IMR-90 (cell line): ENCODE measurements around the gene RASL10A. TPM values are rescaled to one million over a fixed set of nuclear protein-coding genes. Genes with fewer than 3 reads are reported as not detected.
A peak's percentile ranks its signal among the peaks of the same experiment; 100 is the strongest.

ENCODE experiments used
- ATAC-seq: fragments of 200-7000 bp; cut with Tn5 transposase; 2 replicates; pipeline ENCODE4 v1.9.1; 2020; ENCODE audit warnings: low read depth, mild to moderate bottlenecking, moderate library complexity
- BruUV-seq: library from RNA; stranded (reverse); fragments of 400-500 nt; replicated peaks from 2 replicates; lab custom pipeline; 2021; lab: Mats Ljungman, UMichigan
- CTCF ChIA-PET: fragments of 300-600 bp; formaldehyde crosslinking; extraction: SDS; loops from one replicate; lab custom pipeline; 2021; ENCODE audit warnings: antibody characterized with exemption; lab: Yijun Ruan, JAX
- POLR2A ChIA-PET: fragments of 300-600 bp; sonication (Branson Sonifier 250); formaldehyde crosslinking; loops from one replicate; lab custom pipeline; 2022; ENCODE audit warnings: antibody characterized with exemption; ENCODE audit not compliant: unreplicated experiment; lab: Charles Lee
- DNase-seq: peaks from one replicate; pipeline ENCODE4 v3.0.0; 2013
- H2AFZ ChIP-seq: replicated peaks from 2 replicates; pipeline ENCODE3; 2013; ENCODE audit warnings: low read length, mild to moderate bottlenecking; ENCODE audit not compliant: poor library complexity
- H2AK5ac ChIP-seq: 2 replicates; pipeline ENCODE4 v1.6.1; 2013; ENCODE audit warnings: low read depth, low read length, inconsistent platforms
- H2AK9ac ChIP-seq: replicated peaks from 2 replicates; pipeline ENCODE3; 2013; ENCODE audit warnings: mild to moderate bottlenecking, low read depth, low read length, moderate library complexity; ENCODE audit not compliant: poor library complexity
- H2BK120ac ChIP-seq: 2 replicates; pipeline ENCODE4 v1.6.1; 2013; ENCODE audit warnings: low read depth, low read length, inconsistent platforms
- H2BK15ac ChIP-seq: 3 replicates; pipeline ENCODE4 v1.6.1; 2013; ENCODE audit warnings: low read depth, low read length, inconsistent platforms
- H2BK20ac ChIP-seq: 2 replicates; pipeline ENCODE4 v1.6.1; 2013; ENCODE audit warnings: low read depth, mild to moderate bottlenecking, inconsistent platforms, low read length, moderate library complexity
- H2BK5ac ChIP-seq: 2 replicates; pipeline ENCODE4 v1.6.1; 2013; ENCODE audit warnings: mild to moderate bottlenecking, low read depth, low read length, inconsistent platforms; ENCODE audit not compliant: poor library complexity, severe bottlenecking
- H3K14ac ChIP-seq: replicated peaks from 2 replicates; pipeline ENCODE4 v1.6.1; 2013; ENCODE audit warnings: low read depth, low read length, inconsistent platforms
- H3K18ac ChIP-seq: 2 replicates; pipeline ENCODE4 v1.6.1; 2013; ENCODE audit warnings: low read depth, low read length, control low read depth
- H3K23ac ChIP-seq: 2 replicates; pipeline ENCODE4 v1.6.1; 2013; ENCODE audit warnings: low read depth, low read length, inconsistent platforms
- H3K27ac ChIP-seq: 2 replicates; pipeline ENCODE4 v1.5.1; 2013; ENCODE audit warnings: mild to moderate bottlenecking, control low read depth, low read length; ENCODE audit not compliant: insufficient read depth
- H3K27me3 ChIP-seq: 2 replicates; pipeline ENCODE4 v1.6.1; 2013; ENCODE audit warnings: low read length; ENCODE audit not compliant: control insufficient read depth, insufficient read depth
- H3K36me3 ChIP-seq: 2 replicates; pipeline ENCODE4 v1.6.1; 2013; ENCODE audit warnings: low read length, mixed read lengths; ENCODE audit not compliant: control insufficient read depth, insufficient read depth
- H3K4ac ChIP-seq: 2 replicates; pipeline ENCODE4 v1.6.1; 2013; ENCODE audit warnings: low read depth, low read length, inconsistent platforms
- H3K4me1 ChIP-seq: 2 replicates; pipeline ENCODE4 v1.6.1; 2013; ENCODE audit warnings: low read length, mixed read lengths; ENCODE audit not compliant: control insufficient read depth, insufficient read depth
- H3K4me2 ChIP-seq: 2 replicates; pipeline ENCODE4 v1.6.1; 2013; ENCODE audit warnings: low read depth, mild to moderate bottlenecking, control low read depth, low read length, moderate library complexity
- H3K4me3 ChIP-seq: 2 replicates; pipeline ENCODE4 v1.5.1; 2013; ENCODE audit warnings: low read depth, mild to moderate bottlenecking, control low read depth, low read length, moderate library complexity; ENCODE audit not compliant: insufficient read depth
- H3K56ac ChIP-seq: 2 replicates; pipeline ENCODE4 v1.6.1; 2013; ENCODE audit warnings: low read length, inconsistent platforms; ENCODE audit not compliant: insufficient read depth; ENCODE audit errors: extremely low read depth
- H3K79me1 ChIP-seq, 2 experiments: 2 replicates each; pipeline ENCODE4 v1.6.1; 2013; ENCODE audit warnings: low read length in 2 of 2, inconsistent platforms in 1 of 2, low read depth in 1 of 2
- H3K9ac ChIP-seq: 2 replicates; pipeline ENCODE4 v1.6.1; 2013; ENCODE audit warnings: low read depth, low read length, control low read depth
- H3K9me1 ChIP-seq: 2 replicates; pipeline ENCODE4 v1.6.1; 2013; ENCODE audit warnings: low read length, inconsistent platforms; ENCODE audit not compliant: insufficient read depth
- H3K9me3 ChIP-seq: 2 replicates; pipeline ENCODE4 v1.6.1; 2013; ENCODE audit warnings: low read length; ENCODE audit not compliant: control insufficient read depth, insufficient read depth
- H4K20me1 ChIP-seq: 2 replicates; pipeline ENCODE4 v1.6.1; 2013; ENCODE audit warnings: low read length, inconsistent platforms; ENCODE audit not compliant: insufficient read depth
- H4K5ac ChIP-seq: 2 replicates; pipeline ENCODE4 v1.6.1; 2013; ENCODE audit warnings: mild to moderate bottlenecking, low read depth, low read length, control low read depth
- H4K8ac ChIP-seq, 2 experiments: 2 replicates each; pipeline ENCODE4 v1.6.1; 2013; ENCODE audit warnings: low read depth in 2 of 2, low read length in 2 of 2, control low read depth in 1 of 2, inconsistent platforms in 1 of 2
- H4K91ac ChIP-seq: 2 replicates; pipeline ENCODE4 v1.6.1; 2013; ENCODE audit warnings: low read depth, low read length, inconsistent platforms; ENCODE audit not compliant: insufficient read depth
- MAZ ChIP-seq: IDR thresholded peaks from 2 replicates; pipeline ENCODE4 v1.6.1; 2012; ENCODE audit warnings: low read depth, mild to moderate bottlenecking, low read length, improper control_type of control experiment, moderate library complexity, borderline replicate concordance
- SMC3 ChIP-seq: fragments of 150-350 bp; IDR thresholded peaks from 2 replicates; pipeline ENCODE4 v1.6.1; 2016; ENCODE audit warnings: low read depth, mild to moderate bottlenecking, antibody characterized with exemption, low read length, moderate library complexity
- WGBS, 2 experiments: methylation state at CpG; one replicate each; pipeline versions ENCODE4 v1.1.5 to v1.1.7; 2013; ENCODE audit warnings: missing lambda C conversion rate in 2 of 2; ENCODE audit not compliant: insufficient read length in 1 of 2; ENCODE audit errors: extremely low coverage in 2 of 2; 5-methylcytosine and 5-hydroxymethylcytosine counted together
- dilution Hi-C: fragments of 300-500 bp; cut with HindIII; formaldehyde crosslinking; loops from one replicate; pipeline ENCODE4 v1.14.3; 2018; ENCODE audit warnings: low sequenced_read_pairs; ENCODE audit not compliant: unreplicated experiment
- in situ Hi-C: fragments of 300-500 bp; cut with MboI; formaldehyde crosslinking; loops from 3 replicates; pipeline ENCODE4 v1.14.3; 2019; ENCODE audit warnings: low sequenced_read_pairs, inconsistent platforms, mixed read lengths
- intact Hi-C: fragments of 100-400 bp; cut with micrococcal nuclease; formaldehyde crosslinking; loops from 2 replicates; pipeline ENCODE4 v1.10.0; 2022
- polyA plus RNA-seq, 3 experiments: library from polyadenylated mRNA; depleted of rRNA; stranded (reverse); fragments of >200 nt; gene quantifications; 2 replicates each; pipeline ENCODE4 v1.2.3, GENCODE V29; 2012; ENCODE audit warnings: low replicate concordance in 1 of 3
- total RNA-seq: library from RNA; depleted of rRNA; stranded (reverse); fragments of >200 nt; gene quantifications from 2 replicates; pipeline ENCODE4 v1.2.3, GENCODE V29; 2012

The RASL10A gene
- total and polyA plus RNA-seq, 2 of the 4 experiments (the other 2 are of a cell fraction) = 0.26 TPM; not detected in 1

GRCh38 chr22:29266564-29267461 is 48.7 kb downstream of the RASL10A start:
- peak overlapping the region; percentile 75 for H3K4me3 ChIP-seq
- dilution Hi-C loops (no loop called here), in situ Hi-C loops (no loop called here), intact Hi-C loops (no loop called here)
- H3K4ac ChIP-seq = peak overlapping the region; percentile 97
- peaks cover 13% of the 10 kb centered on the region for H3K9me1 ChIP-seq
- peak overlapping the region; percentile 99 for H2AK5ac ChIP-seq
- peak overlapping the region; percentile 71 for H3K18ac ChIP-seq
- TF ChIP-seq SMC3 (no peak), MAZ (no peak)
- H4K8ac ChIP-seq = peak overlapping the region; percentile 86 to 97
- peak overlapping the region; percentile 96 for H3K56ac ChIP-seq
- peak overlapping the region; percentile 93 for H4K91ac ChIP-seq
- no peaks in the 10 kb centered on the region for H3K9me3 ChIP-seq
- ATAC-seq (no peak), DNase-seq (peak; percentile 11)
- peak overlapping the region; percentile 97 for H3K4me2 ChIP-seq
- H3K14ac ChIP-seq = peak overlapping the region; percentile 99
- peaks cover 17% of the 10 kb centered on the region for H3K4me1 ChIP-seq
- no TSS peak for BruUV-seq
- H3K9ac ChIP-seq = peak overlapping the region; percentile 99
- peaks cover 34% of the 10 kb centered on the region for H4K20me1 ChIP-seq
- peak overlapping the region; percentile 98 for H3K27ac ChIP-seq
- peak overlapping the region; percentile 87 for H2BK120ac ChIP-seq
- H3K23ac ChIP-seq = peak overlapping the region; percentile 97
- H2BK15ac ChIP-seq = peak overlapping the region; percentile 66; the same call in 2 of the 3 replicates
- peak overlapping the region; percentile 60 for H4K5ac ChIP-seq
- H3K79me1 ChIP-seq = peaks cover 15 to 43% of the 10 kb centered on the region in 2 experiments; a peak in 3 of 4 replicates
- peak overlapping the region; percentile 100 for H2AK9ac ChIP-seq
- ChIA-PET POLR2A (interaction anchor here (0.6 kb wide), 1 partner anchor 214 kb away, joined by 3 read pairs; no protein-coding TSS in a partner anchor), CTCF (no interaction called here)
- peak overlapping the region; percentile 62 for H2BK20ac ChIP-seq
- H2BK5ac ChIP-seq = peak overlapping the region; percentile 99
- H2AFZ ChIP-seq = peak overlapping the region; percentile 100
- H3K36me3 ChIP-seq = peaks cover 16% of the 10 kb centered on the region
- H3K27me3 ChIP-seq = no peaks in the 10 kb centered on the region
- WGBS, 2 experiments = 76% methylated on average over 2 of the region's 13 CpGs; no CpG with 5 or more reads in 1 of the 2 experiments
